ENCODE measurements around the gene REXO1. TPM values are rescaled to one million over a fixed set of nuclear protein-coding genes. Genes with fewer than 3 reads are reported as not detected.
"Not testable (repeated sequence)": the region's sequence is repeated elsewhere in the genome, so short reads cannot be mapped to it uniquely, and the experiment has no call there.

REXO1 gene
- total RNA-seq, 1 experiment from 2014 or later, result 25.8 TPM

- no peak for DNase-seq
- H3F3A ChIP-seq (ENCODE audit: insufficient read depth, low read depth), result no peaks in the 10 kb centered on the region
- no peaks in the 10 kb centered on the region for H3K9me3 ChIP-seq (ENCODE audit: insufficient read depth, low read depth)
- peaks cover 6% of the 10 kb centered on the region; the same call in 1 of the 2 replicates for H3K4me1 ChIP-seq (replicated peaks; ENCODE audit: insufficient read depth)
- H3K27ac ChIP-seq, result no peak overlapping the region
- TF ChIP-seq EZH2 (IDR thresholded peaks at IDR 0.05; ENCODE audit: low read depth), result no peak
- TF ChIP-seq CTCF (conservative IDR thresholded peaks at IDR 0.05), result no peak
- no TSS peak for BruUV-seq (replicated peaks)
- no peaks in the 10 kb centered on the region for H3K27me3 ChIP-seq (ENCODE audit: insufficient read depth, low read depth)
- intact Hi-C loops (cut with micrococcal nuclease; ENCODE audit: unreplicated experiment), result no loop called here
- no peaks in the 10 kb centered on the region for H3K9me2 ChIP-seq (ENCODE audit: insufficient read depth)
- H4K20me1 ChIP-seq (ENCODE audit: insufficient read depth), result peaks cover 8% of the 10 kb centered on the region; the same call in 1 of the 2 replicates
- no peak overlapping the region for H2AFZ ChIP-seq
- no peak overlapping the region for H3K4me3 ChIP-seq
- H3K79me2 ChIP-seq (ENCODE audit: low read depth), result peaks cover 31% of the 10 kb centered on the region
- no peaks in the 10 kb centered on the region for H3K36me3 ChIP-seq (ENCODE audit: low read depth)
- H3K4me2 ChIP-seq, result peak overlapping the region; percentile 91
- ChIA-PET CTCF (no interaction called here), POLR2A (ENCODE audit: unreplicated experiment) (no interaction called here)
These were observed 34.8 kb upstream of the REXO1 start for GRCh38 chr19:1882786-1883692.

GRCh38 chr19:1882089-1882785 lies 34.0 kb upstream of the REXO1 start:
- intact Hi-C loops (cut with micrococcal nuclease; ENCODE audit: unreplicated experiment), result no loop called here
- Histone ChIP-seq H3K27me3 (ENCODE audit: insufficient read depth, low read depth) (no peaks in the 10 kb centered on the region), H3K27ac (no peak overlapping the region), H3F3A (ENCODE audit: insufficient read depth, low read depth) (no peaks in the 10 kb centered on the region), H3K4me2 (no peak overlapping the region), H4K20me1 (ENCODE audit: insufficient read depth) (peaks cover 8% of the 10 kb centered on the region; the same call in 1 of the 2 replicates), H2AFZ (no peak overlapping the region), H3K9me2 (ENCODE audit: insufficient read depth) (no peaks in the 10 kb centered on the region), H3K9me3 (ENCODE audit: insufficient read depth, low read depth) (no peaks in the 10 kb centered on the region), H3K4me3 (no peak overlapping the region), H3K79me2 (ENCODE audit: low read depth) (peaks cover 31% of the 10 kb centered on the region), H3K4me1 (replicated peaks; ENCODE audit: insufficient read depth) (peaks cover 6% of the 10 kb centered on the region; the same call in 1 of the 2 replicates), H3K36me3 (ENCODE audit: low read depth) (no peaks in the 10 kb centered on the region)
- BruUV-seq (replicated peaks), result no TSS peak
- ChIA-PET POLR2A (ENCODE audit: unreplicated experiment) (no interaction called here), CTCF (no interaction called here)
- no peak for DNase-seq
- TF ChIP-seq EZH2 (IDR thresholded peaks at IDR 0.05; ENCODE audit: low read depth) (no peak), CTCF (conservative IDR thresholded peaks at IDR 0.05) (no peak)

- H3K9me3 ChIP-seq (ENCODE audit: insufficient read depth, low read depth); POLR2A ChIA-PET (ENCODE audit: unreplicated experiment); intact Hi-C loops (cut with micrococcal nuclease; ENCODE audit: unreplicated experiment); H3K36me3 ChIP-seq (ENCODE audit: low read depth); H3K27me3 ChIP-seq (ENCODE audit: insufficient read depth, low read depth); H3K4me2 ChIP-seq; H3K27ac ChIP-seq; CTCF ChIA-PET; H3K4me3 ChIP-seq; H4K20me1 ChIP-seq (ENCODE audit: insufficient read depth); BruUV-seq (replicated peaks); H3K4me1 ChIP-seq (replicated peaks; ENCODE audit: insufficient read depth); H3F3A ChIP-seq (ENCODE audit: insufficient read depth, low read depth); H3K9me2 ChIP-seq (ENCODE audit: insufficient read depth); DNase-seq; H2AFZ ChIP-seq: not testable (repeated sequence)
- H3K79me2 ChIP-seq (ENCODE audit: low read depth), result peaks cover 31% of the 10 kb centered on the region
These were observed 33.3 kb upstream of the REXO1 start for GRCh38 chr19:1881393-1882088.

Data from PC-9 (cell line).